ENCODE measurements around the gene LRRC56. TPM values are rescaled to one million over a fixed set of nuclear protein-coding genes. Genes with fewer than 3 reads are reported as not detected.

The LRRC56 gene
- total RNA-seq, 1 donor from 2014 or later, result 1.8 TPM

- Mint-ChIP-seq H3K36me3 (ENCODE audit: low read depth) (peaks cover 6% of the 10 kb centered on the region), H3K4me1 (ENCODE audit: low read depth) (peaks cover 41% of the 10 kb centered on the region), H3K27ac (peak within 1 kb of the TSS; percentile 100), H3K9me3 (no peaks in the 10 kb centered on the region), H3K4me3 (peak within 1 kb of the TSS; percentile 94), H3K27me3 (ENCODE audit: insufficient read depth) (peaks cover 15% of the 10 kb centered on the region)
- DNase-seq (ENCODE audit: low spot score), result peak; percentile 91
- intact Hi-C loops (cut with micrococcal nuclease), result loop anchor here (1.0 to 5.0 kb wide), 11 partner anchors 8 to 369 kb away; partner anchors contain the start of genes BET1L, DEAF1, LMNTD2 and LRRC56
Observed at GRCh38 chr11:575996-576768, 38.9 kb downstream of the LRRC56 start, which contains the start of gene PHRF1. Gene PHRF1, plus strand, starts transcription at chr11:576470. Its CDS starts 5,043 bp downstream, at chr11:581513.

- Mint-ChIP-seq H3K4me3 (peak overlapping the region; percentile 94), H3K36me3 (ENCODE audit: low read depth) (peaks cover 14% of the 10 kb centered on the region), H3K4me1 (ENCODE audit: low read depth) (peaks cover 43% of the 10 kb centered on the region), H3K9me3 (no peaks in the 10 kb centered on the region), H3K27me3 (ENCODE audit: insufficient read depth) (peaks cover 15% of the 10 kb centered on the region), H3K27ac (peak overlapping the region; percentile 59)
- no peak for DNase-seq (ENCODE audit: low spot score)
- intact Hi-C loops (cut with micrococcal nuclease), result loop anchor here (1.0 to 5.0 kb wide), 9 partner anchors 9 to 370 kb away; partner anchors contain the start of genes BET1L, DEAF1, LRRC56 and RIC8A
Observed at GRCh38 chr11:576811-577610, 39.7 kb downstream of the LRRC56 start.

DNA sequence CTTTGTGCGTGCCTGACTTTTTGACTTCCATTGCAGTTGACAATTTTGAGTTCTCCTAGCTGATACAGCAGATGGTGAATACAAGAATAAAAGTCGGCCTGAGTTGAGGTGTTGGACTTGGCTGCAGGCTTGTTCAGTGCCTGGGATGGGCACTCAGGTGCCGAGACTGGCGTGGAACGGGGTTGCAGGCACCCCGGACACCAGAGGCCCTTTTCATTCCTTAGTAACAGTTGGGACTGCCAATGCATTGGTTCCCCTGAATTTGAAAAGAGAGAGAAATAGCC is 40.2 kb downstream of the LRRC56 start:
- Mint-ChIP-seq H3K4me1 (ENCODE audit: low read depth) (peaks cover 43% of the 10 kb centered on the region), H3K4me3 (peak overlapping the region; percentile 94), H3K9me3 (no peaks in the 10 kb centered on the region), H3K27ac (peak overlapping the region; percentile 59), H3K36me3 (ENCODE audit: low read depth) (peaks cover 14% of the 10 kb centered on the region), H3K27me3 (ENCODE audit: insufficient read depth) (peaks cover 15% of the 10 kb centered on the region)
- no peak for DNase-seq (ENCODE audit: low spot score)
- intact Hi-C loops (cut with micrococcal nuclease), result loop anchor here (5.0 kb wide), 2 partner anchors 310 to 370 kb away; partner anchors contain the start of genes BET1L and RIC8A

DNA sequence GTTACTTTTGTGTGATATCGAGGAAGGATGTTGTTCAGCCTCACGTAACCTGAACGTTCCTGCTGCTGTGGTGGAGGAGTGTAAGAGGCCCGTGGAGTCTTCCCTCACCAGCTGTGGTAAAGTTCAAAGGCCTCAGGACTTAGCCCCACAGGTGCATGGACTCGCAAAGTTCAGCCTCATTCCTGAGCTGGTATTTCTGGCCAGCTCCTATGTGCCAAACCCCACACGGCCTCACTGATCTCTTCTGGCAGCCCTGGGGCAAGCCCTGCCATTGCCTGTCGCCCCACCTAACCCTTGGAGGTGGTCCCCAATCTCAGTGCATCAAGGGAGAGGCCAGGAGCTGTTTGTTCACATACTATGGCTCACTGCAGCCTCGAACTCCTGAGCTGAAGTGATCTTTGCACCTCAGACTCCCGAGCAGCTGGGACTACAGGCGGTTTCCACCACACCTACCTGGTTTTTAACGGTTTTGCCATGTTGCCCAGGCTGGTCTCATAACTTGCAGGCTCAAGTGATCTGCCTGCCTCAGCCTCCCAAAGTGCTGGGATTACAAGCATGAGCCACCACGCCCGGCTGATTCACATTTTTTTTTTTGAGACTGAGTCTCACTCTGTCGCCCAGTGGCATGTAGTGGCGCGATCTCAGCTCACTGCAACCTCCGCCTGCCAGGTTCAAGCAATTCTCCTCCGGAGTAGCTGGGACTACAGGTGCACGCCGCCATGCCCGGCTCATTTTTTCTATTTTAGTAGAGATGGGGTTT is 41.1 kb downstream of the LRRC56 start:
- DNase-seq (ENCODE audit: low spot score), result no peak
- Mint-ChIP-seq H3K4me3 (peak overlapping the region; percentile 94), H3K9me3 (no peaks in the 10 kb centered on the region), H3K4me1 (ENCODE audit: low read depth) (peaks cover 43% of the 10 kb centered on the region), H3K27me3 (ENCODE audit: insufficient read depth) (peaks cover 14% of the 10 kb centered on the region), H3K36me3 (ENCODE audit: low read depth) (peaks cover 15% of the 10 kb centered on the region), H3K27ac (peak overlapping the region; percentile 4)
- intact Hi-C loops (cut with micrococcal nuclease), result loop anchor here (5.0 kb wide), 2 partner anchors 311 to 371 kb away; partner anchors contain the start of genes BET1L and RIC8A

DNA sequence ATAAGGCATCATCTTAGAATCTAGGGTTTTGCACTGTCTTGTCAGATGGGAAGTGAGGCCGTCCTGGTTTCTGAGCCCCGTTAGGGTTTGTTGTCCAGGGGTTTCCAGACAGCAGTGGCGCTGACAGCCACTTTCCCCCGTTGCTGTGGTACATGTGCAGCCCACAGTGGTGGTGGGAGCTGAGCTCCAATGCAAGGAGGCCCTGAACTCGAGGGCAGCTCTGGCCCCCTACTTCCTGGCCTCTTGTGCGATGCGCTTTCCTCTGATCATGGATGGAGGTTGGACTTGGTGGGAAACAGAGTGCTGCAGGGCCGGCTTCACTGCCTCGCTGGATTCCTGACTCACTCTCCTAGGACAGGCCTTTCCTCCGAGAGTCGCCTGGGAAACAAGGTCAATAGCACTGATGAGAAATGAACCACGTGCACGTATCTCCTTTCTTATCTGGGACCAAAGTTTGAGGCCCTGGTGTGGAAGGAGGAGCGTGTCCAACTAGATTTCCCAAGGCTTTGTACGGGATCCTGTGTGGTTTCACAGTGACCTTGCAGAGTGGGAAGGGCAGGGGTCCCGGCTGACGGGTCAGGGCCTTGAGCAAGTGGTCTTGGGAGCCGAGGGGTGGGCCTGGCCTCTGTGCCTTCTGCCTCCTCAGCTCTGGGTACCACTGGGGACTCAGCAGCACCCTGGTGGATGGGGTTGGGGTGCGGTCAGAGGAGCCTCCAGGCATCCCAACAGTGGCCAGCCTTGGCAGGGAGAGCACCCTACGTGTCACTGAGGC is 42.7 kb downstream of the LRRC56 start:
- Mint-ChIP-seq H3K9me3 (no peaks in the 10 kb centered on the region), H3K4me1 (ENCODE audit: low read depth) (peaks cover 31% of the 10 kb centered on the region), H3K4me3 (no peak overlapping the region), H3K27me3 (ENCODE audit: insufficient read depth) (peaks cover 3% of the 10 kb centered on the region), H3K36me3 (ENCODE audit: low read depth) (peaks cover 16% of the 10 kb centered on the region), H3K27ac (no peak overlapping the region)
- intact Hi-C loops (cut with micrococcal nuclease), result loop anchor here (5.0 kb wide), 2 partner anchors 313 to 373 kb away; partner anchors contain the start of genes BET1L and RIC8A
- DNase-seq (ENCODE audit: low spot score), result no peak

DNA sequence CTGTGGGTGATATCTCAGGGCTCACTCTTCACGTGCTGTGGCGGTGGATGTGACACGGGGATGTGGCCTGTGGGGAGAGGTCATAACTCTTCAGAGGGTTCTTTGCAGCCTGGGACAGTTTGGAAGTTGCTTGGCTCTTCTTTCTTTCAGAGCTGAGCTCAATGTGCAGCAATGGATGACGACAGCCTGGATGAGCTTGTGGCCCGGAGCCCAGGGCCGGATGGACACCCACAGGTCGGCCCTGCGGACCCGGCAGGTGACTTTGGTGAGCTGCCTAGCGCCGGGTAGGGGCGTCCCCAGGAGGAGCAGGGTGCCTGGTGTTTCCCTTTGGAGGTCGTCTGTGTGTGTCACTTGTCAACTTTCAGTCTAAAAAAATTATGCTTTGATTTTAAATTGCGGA is 44.0 kb downstream of the LRRC56 start:
- H3K36me3 Mint-ChIP-seq (ENCODE audit: low read depth), result peaks cover 20% of the 10 kb centered on the region
- H3K27me3 Mint-ChIP-seq (ENCODE audit: insufficient read depth), result no peaks in the 10 kb centered on the region
- intact Hi-C loops (cut with micrococcal nuclease), result no loop called here
- H3K4me3 Mint-ChIP-seq, result peak overlapping the region; percentile 48
- H3K27ac Mint-ChIP-seq, result peak overlapping the region; percentile 26
- peaks cover 32% of the 10 kb centered on the region for H3K4me1 Mint-ChIP-seq (ENCODE audit: low read depth)
- DNase-seq (ENCODE audit: low spot score), result no peak
- H3K9me3 Mint-ChIP-seq, result no peaks in the 10 kb centered on the region

- Mint-ChIP-seq H3K9me3 (no peaks in the 10 kb centered on the region), H3K27me3 (ENCODE audit: insufficient read depth) (no peaks in the 10 kb centered on the region), H3K27ac (no peak overlapping the region), H3K36me3 (ENCODE audit: low read depth) (peaks cover 23% of the 10 kb centered on the region), H3K4me3 (no peak overlapping the region), H3K4me1 (ENCODE audit: low read depth) (peaks cover 35% of the 10 kb centered on the region)
- intact Hi-C loops (cut with micrococcal nuclease), result no loop called here
- DNase-seq (ENCODE audit: low spot score), result no peak
Observed at GRCh38 chr11:581752-582151, 44.4 kb downstream of the LRRC56 start.

GRCh38 chr11:584287-584686 is 47.0 kb downstream of the LRRC56 start:
- intact Hi-C loops (cut with micrococcal nuclease), result no loop called here

GRCh38 chr11:586376-587316 is 49.3 kb downstream of the LRRC56 start:
- Mint-ChIP-seq H3K27me3 (ENCODE audit: insufficient read depth) (no peaks in the 10 kb centered on the region), H3K9me3 (no peaks in the 10 kb centered on the region), H3K27ac (peak overlapping the region; percentile 67), H3K36me3 (ENCODE audit: low read depth) (peaks cover 31% of the 10 kb centered on the region), H3K4me1 (ENCODE audit: low read depth) (peaks cover 23% of the 10 kb centered on the region), H3K4me3 (no peak overlapping the region)
- intact Hi-C loops (cut with micrococcal nuclease), result no loop called here
- no peak for DNase-seq (ENCODE audit: low spot score)

More at GRCh38 chr11:584287-584686, 47.0 kb downstream of the LRRC56 start:
- peaks cover 34% of the 10 kb centered on the region for H3K4me1 Mint-ChIP-seq (ENCODE audit: low read depth)
- H3K36me3 Mint-ChIP-seq (ENCODE audit: low read depth), result peaks cover 31% of the 10 kb centered on the region
- H3K27me3 Mint-ChIP-seq (ENCODE audit: insufficient read depth), result no peaks in the 10 kb centered on the region
- H3K4me3 Mint-ChIP-seq, result no peak overlapping the region
- no peak overlapping the region for H3K27ac Mint-ChIP-seq
- no peak for DNase-seq (ENCODE audit: low spot score)
- H3K9me3 Mint-ChIP-seq, result no peaks in the 10 kb centered on the region

DNA sequence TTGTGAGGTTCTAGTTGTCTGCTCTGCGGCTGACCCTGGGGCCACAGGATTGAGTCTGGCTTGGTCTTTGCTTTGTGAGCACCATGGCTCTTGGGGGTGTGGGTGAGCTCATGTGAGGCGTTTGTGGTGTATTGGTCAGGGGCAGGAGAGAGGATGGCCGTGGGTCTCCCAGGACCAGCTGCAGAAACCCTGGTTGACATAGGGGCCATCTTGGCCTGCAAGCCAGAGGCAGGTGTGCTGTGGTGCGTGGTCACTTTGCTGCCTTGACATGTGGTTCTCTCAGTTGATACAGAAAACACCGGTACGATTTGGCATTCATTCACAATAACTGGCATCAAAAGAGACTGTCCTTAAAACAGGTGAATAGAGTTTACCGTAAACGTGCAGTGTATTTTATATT is 50.2 kb downstream of the LRRC56 start:
- no peak for DNase-seq (ENCODE audit: low spot score)
- peaks cover 23% of the 10 kb centered on the region for H3K4me1 Mint-ChIP-seq (ENCODE audit: low read depth)
- H3K4me3 Mint-ChIP-seq, result peak overlapping the region; percentile 81
- peak overlapping the region; percentile 99 for H3K27ac Mint-ChIP-seq
- no peaks in the 10 kb centered on the region for H3K9me3 Mint-ChIP-seq
- intact Hi-C loops (cut with micrococcal nuclease), result no loop called here
- no peaks in the 10 kb centered on the region for H3K27me3 Mint-ChIP-seq (ENCODE audit: insufficient read depth)
- H3K36me3 Mint-ChIP-seq (ENCODE audit: low read depth), result peaks cover 32% of the 10 kb centered on the region

DNA sequence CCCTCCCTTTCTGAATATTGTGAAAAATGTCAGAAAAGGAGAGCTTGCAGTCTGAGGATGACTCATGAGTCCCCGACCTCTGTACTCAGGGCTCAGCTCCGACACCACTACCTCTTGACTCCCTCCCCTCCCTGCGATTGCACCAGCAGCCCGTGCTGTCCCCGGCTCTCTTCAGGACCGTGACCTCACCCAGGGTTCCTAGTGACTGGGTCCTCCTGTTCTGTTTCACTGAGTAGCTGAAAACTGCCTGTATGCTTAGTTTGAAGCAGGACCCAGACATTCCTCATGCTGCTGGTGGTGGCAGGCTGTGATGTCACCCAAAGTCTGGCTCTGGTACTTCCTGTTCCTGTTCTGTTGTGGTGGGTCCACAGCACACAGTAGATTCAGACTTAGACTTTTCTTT is 50.7 kb downstream of the LRRC56 start:
- Mint-ChIP-seq H3K4me3 (peak overlapping the region; percentile 81), H3K27ac (peak overlapping the region; percentile 99), H3K27me3 (ENCODE audit: insufficient read depth) (no peaks in the 10 kb centered on the region), H3K9me3 (no peaks in the 10 kb centered on the region), H3K36me3 (ENCODE audit: low read depth) (peaks cover 35% of the 10 kb centered on the region), H3K4me1 (ENCODE audit: low read depth) (peaks cover 23% of the 10 kb centered on the region)
- intact Hi-C loops (cut with micrococcal nuclease), result loop anchor here (1.0 kb wide), 1 partner anchor 27 kb away; the partner anchor contains the start of gene IRF7
- peak; percentile 60 for DNase-seq (ENCODE audit: low spot score)
